Stimulated activated CD4-positive, alpha-beta T cell treated with anti-CD3 and anti-CD28 coated beads, TNF-alpha, amount 100 ng/mL, for 4 hours (primary cell): ENCODE data around the gene PSME3.

Experiments
- DNase-seq, 3 experiments: peaks; one replicate each; pipeline ENCODE4 v3.0.0-alpha.2; 2020; ENCODE audit warnings: low read depth in 3 of 3

Gene PSME3

DNA sequence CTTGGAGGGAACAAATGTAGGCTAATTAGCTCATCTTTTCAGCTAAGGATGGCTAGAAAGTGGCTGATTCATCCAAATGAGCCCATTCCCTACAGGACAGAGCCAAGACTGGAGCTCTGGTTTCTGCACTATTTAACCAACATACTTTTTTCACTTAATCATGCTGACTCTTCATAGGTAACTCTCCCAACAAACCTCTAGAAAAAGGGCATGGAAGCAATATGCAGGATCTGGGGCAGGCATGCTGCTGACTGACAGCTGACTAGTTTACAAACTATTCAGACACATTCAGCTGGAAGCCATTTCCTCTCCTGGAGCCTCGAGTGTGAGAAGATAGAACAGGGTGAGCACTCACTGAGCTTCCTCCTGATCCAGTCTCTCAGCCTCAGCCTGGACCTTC, 15.3 kb upstream of the PSME3 start:
- no peak for DNase-seq

DNA sequence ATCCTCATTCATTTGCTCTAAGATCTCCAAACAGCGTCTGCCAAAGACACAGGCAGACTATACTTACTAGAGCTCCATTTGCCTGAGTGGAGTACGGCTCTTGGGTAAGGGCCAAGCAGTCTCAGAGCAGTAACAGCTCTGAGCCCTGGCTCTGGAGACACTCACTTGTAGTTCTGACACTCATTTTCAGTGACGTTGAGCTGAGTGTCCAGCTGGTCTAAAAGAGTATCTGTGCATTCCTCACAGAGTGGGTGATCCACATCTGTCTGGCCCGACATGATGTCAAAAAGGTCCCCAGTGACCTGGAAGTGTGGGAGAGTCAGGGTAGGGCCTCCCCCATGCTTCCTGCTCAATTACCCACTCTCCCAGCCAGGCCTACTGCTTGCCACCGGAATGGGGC, 14.8 kb upstream of the PSME3 start:
- DNase-seq: no peak

DNA sequence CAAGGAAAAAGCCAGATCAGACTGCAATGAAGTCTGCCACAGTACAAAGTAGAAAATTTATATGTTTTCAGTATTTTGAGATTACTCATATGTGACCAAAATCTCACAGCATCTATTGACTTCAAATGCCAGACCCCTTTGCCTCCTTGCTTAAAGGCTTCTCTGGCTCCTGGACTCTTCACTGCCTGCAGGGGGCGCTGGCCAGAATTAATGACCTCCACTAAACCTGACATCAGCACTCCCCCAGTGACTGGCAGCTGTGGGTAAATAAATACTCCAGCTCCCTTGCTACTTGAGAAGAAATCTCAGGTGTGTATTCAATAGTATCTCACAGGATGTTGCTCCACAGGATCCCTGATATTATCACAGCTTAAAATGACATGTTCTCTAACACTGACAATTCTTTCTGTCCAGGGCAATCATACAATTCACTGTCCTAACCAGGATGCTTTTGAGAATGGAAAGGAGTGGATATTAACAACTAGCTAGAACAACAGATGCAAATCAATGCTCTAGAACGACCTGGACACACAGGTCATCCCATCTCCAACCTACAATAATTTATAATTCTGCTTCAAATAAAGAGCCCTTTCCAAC, 13.2 kb upstream of the PSME3 start:
- peak in 2 of 3 experiments; percentile 29 to 33 for DNase-seq

DNA sequence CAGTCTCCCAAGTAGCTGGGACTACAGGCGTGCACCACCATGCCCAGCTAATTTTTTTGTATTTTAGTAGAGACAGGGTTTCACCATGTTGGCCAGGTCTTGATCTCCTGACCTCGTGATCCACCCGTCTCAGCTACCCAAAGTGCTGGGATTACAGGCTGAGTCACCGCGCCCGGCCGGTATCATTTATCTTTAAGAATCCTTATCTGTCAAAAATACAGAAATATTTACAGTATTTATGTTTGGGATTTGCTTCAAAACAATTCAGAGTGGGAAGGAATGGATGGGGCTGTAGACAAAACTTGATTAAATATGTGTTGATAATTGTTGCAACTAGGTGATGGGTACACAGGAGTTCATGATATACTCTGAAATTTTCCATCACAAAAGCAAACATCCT, 12.0 kb upstream of the PSME3 start:
- no peak for DNase-seq

DNA sequence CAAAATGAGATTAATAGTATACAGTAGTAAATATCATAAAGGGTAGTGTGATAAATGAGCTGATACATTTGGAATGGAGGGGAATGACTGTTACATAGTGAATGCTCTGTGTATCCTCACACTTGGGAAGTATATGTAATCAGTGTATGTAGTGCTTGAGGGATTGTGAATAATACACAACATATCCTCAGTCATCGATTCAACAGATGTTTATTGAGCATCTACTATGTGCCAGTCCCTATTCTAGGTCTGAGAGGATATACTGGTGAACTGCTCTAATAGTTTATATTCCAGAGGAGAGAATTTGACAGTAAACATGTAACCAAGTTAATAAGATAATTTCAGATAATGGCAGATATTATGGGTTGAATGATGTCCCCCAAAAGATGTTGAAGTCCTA, 5.7 kb upstream of the PSME3 start:
- DNase-seq: no peak

DNA sequence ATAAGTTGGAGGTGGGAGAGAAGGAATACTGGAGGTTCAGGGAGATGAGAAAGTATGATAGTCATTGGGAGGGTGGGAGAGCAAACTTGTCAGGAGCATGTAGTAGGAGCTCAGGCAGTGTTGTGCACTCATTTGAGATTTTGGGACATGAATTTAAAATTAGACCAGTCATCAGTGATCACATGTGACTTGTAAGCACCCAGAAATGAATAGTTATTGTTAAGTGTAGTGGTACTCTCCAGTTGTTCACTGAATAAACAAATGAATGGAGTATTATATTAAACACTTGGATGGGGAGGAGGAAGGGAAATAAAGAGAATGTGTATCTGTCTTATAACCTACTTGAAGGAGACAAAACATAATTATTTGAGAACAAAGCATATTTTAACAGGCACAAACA, 2.2 kb upstream of the PSME3 start:
- no peak for DNase-seq

DNA sequence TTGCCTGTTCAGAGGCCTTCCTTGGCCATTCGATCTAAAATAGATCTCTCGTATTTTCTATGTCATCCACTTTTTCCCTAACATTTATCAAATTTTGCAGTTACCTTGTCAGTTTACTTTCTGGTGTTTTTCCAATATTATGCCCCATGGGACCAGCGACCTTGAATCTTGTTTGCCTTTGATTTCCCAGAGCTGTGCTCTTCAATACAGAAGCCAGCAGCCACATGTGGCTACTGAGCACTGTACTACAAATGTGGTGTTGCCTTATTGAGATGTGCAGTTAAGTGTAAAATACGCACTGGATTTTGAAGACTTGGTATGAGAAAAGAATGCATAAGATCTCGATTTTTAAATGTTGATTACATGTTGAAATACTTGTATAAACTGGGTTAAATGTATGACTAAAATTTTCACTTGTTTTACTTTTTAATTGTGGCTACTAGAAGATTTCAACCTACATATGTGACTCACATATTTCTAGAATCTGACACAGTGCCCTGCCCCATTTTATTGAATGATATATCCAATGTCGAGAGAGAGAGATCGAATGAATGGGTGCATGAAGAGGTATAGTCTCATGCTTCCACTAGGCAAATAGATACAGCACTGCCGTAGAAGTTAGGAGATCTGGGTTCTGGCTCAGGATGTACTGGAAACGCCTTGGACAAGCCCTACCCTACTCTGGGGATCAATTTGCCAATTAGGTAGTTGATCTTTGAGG, 824 bp upstream of the PSME3 start:
- DNase-seq: no peak

DNA sequence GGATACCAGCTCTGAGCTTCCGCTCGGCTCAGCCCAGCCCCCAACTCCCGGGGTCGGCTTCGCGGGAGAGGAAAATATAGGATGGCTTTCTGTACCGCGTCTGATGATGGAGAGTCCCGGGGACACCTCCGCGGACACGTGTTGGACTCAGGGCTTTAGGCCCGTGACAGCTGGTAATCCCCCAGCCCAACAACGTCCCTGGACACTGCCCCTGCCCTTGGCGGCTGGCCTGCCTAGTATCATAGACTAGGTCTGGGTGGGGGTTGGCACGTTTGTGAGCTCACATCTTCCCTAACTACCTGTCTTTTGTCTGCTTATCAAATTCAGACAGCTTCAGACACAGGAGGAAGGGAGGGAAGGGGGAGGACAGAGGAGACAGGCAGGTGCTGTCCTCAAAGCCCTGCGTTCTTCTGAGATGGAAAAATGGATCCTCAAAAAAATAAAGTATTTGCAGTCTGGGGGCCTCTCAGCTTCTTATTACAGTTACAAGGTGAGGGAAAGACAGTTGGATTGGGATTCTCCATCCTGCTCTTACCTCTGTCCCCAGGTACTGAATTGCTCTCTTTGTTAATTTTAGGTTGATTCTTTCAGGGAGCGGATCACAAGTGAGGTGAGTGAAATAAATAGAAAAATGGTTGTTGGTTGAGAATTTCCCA, 698 bp downstream of the PSME3 start:
- DNase-seq: no peak

DNA sequence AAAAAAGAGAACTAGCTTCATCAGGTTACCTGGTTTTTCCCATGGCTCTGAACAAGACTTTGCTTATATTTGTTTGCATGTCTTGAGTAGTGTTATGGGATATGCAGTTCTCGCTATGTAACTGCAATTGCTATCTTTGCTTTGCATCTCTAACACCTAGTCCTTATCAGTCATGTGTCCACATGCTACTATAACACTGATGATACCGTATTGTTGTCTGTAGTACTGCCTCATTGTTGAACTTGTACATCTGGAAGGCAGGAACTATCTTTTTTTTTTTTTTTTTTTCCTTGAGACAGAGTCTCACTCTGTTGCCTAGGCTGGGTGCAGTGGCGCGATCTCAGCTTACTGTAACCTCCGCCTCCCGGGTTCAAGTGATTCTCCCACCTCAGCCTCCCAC, 2.5 kb downstream of the PSME3 start:
- DNase-seq: no peak

DNA sequence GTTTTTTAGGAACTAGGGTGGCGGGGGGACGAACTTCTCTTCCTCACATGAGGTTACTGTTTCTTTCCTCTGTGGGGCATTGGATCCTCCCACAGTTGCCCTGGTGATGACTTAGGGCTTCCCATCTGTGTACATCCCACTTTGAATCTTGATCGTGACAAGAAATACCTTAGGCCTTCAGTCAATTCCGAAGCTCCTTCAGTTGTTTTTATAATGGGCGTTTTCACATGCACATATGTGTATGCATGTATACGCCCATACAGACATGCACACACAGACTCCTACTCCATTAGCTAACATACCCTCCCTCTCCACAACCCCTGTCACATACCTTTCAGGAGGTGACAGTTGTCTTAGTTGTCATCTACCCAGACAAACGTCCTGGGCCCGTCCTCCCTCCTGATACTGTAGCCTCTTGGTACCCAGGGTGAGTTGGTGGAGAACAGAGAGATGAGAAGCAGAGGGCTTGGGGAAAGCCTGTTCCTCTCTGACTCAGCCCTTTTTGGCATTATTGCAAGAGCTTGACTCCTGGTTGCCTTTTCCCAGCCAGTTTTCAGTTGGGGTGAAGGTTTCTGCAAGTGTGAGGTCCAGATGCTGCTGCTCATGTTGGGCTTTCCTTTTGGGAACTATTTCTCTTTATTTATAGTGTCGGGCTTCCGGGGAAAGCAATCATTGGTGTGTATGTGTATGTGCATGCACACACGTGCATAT, 8.9 kb downstream of the PSME3 start:
- no peak for DNase-seq

DNA sequence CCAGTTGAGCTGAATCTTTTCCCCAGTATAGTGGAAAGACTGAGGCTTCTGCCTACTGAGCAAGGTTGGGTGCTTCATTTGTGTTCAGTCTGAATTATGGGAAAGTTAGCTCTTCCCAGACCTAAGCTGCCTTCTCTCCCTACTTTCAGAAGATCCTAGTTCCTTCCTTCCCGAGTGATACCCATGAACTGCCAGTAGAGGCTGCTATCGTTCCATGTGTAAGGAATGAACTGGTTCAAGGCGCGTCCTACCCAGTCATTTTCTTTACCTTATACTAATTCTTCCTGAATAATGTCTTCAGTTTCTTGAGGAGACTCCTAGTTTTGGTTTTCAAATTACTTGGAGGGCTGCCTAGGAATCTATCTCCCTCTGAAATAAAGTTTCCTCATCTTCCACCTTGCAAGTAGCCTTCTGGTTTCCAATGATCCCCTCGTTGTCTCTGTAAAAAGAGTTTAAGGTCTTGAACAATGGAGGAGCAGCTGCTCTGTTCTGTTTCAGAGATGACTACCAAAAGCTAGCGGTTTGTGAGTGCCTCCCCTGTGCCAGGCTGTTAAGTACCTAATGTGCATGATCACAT, 10.2 kb downstream of the PSME3 start:
- DNase-seq: no peak

DNA sequence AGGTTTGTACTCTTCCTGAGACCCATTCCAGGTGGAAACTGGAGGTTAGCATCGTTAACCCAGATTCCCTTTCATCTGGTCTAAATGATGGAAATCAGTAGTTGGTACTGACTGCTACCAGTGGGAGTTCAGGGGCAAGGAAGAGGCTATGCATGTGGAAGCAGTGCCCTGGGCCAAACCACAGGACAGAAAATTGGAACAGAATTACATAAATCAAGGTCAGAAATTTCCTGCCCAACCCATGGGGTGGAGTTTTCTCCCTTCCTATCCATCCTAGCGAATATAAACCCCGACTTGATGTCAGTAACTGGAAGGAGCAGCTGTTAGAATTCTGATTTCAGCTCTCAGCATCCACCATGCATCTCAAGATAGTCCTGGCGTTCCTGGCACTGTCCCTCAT, 11.1 kb downstream of the PSME3 start, which contains the start of gene AOC2:
AOC2 (plus strand) TSS at position 310 of the 400 bp plus-strand sequence; CDS start at position 357, 47 bp downstream.
- DNase-seq: no peak

DNA sequence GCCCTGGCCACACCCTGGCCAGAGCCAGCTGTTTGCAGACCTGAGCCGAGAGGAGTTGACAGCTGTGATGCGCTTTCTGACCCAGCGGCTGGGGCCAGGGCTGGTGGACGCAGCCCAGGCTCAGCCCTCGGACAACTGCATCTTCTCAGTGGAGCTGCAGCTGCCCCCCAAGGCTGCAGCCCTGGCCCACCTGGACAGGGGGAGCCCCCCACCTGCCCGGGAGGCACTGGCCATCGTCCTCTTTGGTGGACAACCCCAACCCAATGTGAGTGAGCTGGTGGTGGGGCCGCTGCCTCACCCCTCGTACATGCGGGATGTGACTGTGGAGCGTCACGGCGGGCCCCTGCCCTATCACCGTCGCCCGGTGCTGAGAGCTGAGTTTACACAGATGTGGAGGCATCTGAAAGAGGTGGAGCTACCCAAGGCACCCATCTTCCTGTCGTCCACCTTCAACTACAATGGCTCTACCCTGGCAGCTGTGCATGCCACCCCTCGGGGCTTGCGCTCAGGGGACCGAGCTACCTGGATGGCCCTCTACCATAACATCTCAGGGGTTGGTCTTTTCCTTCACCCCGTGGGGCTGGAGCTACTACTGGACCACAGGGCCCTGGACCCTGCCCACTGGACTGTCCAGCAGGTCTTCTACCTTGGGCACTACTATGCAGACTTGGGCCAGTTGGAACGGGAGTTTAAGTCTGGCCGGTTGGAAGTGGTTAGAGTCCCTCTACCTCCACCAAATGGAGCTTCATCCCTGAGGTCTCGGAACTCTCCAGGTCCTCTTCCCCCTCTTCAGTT, 11.8 kb downstream of the PSME3 start:
- no peak for DNase-seq

DNA sequence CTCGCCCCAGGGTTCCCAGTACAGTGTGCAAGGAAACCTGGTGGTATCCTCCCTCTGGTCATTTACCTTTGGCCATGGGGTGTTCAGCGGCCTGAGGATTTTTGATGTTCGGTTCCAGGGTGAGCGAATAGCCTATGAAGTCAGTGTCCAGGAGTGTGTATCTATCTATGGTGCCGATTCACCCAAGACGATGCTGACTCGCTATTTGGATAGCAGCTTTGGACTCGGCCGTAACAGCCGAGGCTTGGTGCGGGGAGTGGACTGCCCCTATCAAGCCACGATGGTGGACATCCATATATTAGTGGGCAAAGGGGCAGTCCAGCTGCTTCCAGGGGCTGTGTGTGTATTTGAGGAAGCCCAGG, 12.3 kb downstream of the PSME3 start:
- no peak for DNase-seq

DNA sequence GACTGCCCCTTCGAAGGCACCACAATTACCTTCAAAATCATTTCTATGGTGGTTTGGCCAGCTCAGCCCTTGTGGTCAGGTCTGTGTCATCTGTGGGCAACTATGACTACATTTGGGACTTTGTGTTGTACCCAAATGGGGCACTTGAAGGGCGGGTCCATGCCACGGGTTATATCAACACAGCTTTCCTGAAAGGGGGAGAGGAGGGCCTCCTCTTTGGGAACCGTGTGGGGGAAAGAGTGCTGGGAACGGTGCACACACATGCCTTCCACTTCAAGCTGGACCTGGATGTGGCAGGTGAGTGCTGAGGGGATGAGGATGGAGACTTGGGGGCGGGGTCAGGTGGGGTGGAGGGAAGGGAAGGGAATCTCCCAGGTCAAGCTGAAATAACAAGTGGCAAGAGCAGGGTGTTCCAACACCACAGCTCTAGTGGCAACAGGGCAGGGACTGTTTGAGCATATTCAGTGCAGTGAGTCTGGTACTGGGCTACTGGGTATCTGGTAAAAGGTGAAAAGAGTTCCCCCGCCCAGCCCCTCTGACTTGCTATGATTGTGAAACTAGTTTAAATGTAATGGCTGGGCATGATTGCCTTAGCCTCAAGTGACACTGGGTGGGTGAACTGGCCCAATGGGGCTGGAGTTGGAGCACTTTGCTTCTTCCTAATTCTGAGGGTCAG, 12.9 kb downstream of the PSME3 start:
- no peak for DNase-seq

DNA sequence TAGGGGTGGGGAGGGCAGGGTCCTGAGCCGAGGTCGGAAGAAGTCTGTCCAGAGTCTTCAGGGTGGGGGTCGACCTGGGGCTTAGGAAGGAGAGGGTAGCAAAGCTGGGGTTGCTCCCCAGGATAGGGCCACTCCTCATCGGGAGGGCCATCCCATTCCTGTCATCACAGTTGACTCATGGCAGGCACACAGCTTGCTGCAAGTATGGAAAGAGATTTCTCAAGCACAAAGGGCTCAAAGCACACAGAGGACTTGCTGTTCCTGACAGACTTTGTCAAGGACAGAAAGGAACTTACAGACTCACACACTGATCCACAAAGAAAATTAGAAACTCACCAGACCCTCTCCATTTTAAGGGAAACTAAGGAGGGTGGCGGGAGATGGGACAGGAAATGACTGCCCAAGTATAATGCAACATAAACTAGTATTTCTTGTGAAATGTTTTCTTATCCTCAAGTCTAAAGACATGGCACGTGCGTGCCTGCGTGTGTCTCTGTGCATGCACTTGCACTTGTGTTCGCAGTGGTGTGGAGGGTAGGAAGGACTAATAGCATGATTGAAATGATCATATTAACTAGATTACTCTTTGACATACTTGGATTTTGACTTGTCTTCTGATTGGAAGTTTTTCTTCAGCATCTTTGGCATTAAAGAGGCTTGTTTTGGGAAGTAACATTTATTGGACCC, 13.5 kb downstream of the PSME3 start:
- DNase-seq: no peak

DNA sequence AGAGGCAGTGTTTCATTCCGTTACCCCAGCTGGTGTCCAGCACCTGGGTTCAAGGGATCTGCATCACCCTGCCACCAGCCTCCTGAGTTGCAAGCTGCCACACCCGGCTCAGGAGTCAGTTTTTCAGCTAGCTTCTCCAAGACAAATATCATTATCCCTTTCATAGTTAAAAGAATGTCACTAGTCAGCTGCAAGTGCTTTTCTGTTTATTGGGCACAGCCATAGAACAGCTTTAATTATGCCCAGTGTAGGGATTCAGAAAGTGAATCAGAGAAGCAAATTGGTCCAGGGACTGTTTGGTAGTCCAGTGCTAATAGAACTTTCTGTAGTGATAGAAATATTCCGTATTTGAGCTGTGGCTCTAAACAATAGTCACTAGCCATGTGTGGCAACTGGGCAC, 14.9 kb downstream of the PSME3 start:
- DNase-seq: no peak

DNA sequence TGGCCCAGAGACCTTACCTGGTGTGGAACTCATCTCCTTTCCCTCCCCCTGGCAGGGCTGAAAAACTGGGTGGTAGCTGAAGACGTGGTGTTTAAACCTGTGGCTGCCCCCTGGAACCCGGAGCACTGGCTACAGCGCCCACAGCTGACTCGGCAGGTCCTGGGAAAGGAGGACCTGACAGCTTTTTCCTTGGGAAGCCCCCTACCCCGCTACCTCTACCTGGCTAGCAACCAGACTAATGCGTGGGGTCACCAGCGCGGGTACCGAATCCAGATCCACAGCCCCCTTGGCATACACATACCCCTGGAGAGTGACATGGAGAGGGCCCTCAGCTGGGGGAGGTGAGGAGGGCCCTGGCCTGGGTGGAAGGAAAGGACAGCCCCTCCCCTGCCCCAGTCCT, 15.8 kb downstream of the PSME3 start:
- DNase-seq: no peak

DNA sequence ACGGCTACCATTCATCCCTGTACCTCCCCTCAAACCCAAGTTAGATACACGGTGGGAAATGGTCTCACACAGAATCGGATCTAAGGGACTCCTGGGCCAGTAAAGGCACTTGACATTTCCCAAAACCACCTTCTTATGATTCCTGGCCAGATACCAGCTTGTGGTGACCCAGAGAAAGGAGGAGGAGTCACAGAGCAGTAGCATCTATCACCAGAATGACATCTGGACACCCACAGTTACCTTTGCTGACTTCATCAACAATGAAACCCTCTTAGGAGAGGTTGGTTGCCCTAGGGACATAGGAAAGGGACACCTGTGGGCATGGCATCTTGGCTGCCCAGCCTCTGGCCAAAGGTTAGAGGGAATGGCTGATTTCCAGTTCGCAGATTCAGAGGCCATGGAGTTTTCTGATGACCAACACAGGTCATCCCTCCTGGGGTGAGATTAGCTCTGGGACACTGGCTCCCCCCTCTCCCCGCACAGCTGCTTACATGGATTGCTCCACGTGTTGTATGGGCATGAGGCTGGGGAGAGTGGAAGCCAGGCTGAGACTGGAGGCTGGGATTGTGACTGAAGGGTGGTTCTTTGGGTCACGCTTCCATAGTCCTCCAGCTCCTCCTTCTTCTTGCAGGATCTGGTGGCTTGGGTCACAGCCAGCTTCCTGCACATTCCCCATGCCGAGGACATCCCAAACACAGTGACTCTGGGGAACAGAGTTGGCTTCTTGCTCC, 16.4 kb downstream of the PSME3 start:
- DNase-seq: no peak

DNA sequence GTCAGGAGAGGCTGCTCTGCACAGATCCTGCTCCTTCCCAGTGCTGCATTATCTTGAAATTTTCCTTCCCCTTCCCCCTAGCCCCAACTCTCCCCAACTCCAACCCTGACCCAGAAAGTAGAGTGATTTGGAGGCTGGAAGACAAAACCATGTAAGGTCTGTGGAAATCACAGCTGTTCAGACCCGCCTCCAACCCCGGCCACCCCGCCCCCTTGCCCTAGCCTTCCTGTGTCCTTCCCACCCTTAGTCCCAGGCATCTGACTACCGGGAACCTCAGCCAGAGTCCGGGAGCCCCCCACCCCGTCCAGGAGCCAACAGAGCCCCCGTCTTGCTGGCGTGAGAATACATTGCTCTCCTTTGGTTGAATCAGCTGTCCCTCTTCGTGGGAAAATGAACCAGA, 17.8 kb downstream of the PSME3 start, which contains the start of gene AOC3:
AOC3 (plus strand) TSS at position 246 of the 400 bp plus-strand sequence; CDS start at position 391, 145 bp downstream.
- no peak for DNase-seq
